NCI-H1436 (cell line): Measurements from ENCODE around the gene FOLH1.
"Not testable (repeated sequence)": the region's sequence is repeated elsewhere in the genome, so short reads cannot be mapped to it uniquely, and the experiment has no call there.

Source experiments
- DNase-seq: peaks from one replicate; lab custom pipeline; 2025; lab: John Stamatoyannopoulos, UW

Gene FOLH1

GRCh38 chr11:49208006-49208721 is at the start of gene FOLH1:
TSS of gene FOLH1 (minus strand) at chr11:49208602. CDS start at chr11:49208409, 193 bp downstream.
- DNase-seq, result no peak

- not testable (repeated sequence) for DNase-seq
These were observed 46.7 kb upstream of the FOLH1 start for GRCh38 chr11:49255148-49255547.

GRCh38 chr11:49251212-49251611 is 42.8 kb upstream of the FOLH1 start:
- not testable (repeated sequence) for DNase-seq

- DNase-seq, result not testable (repeated sequence)
These were observed 42.2 kb upstream of the FOLH1 start for GRCh38 chr11:49250398-49251115.

GRCh38 chr11:49249363-49249762 is 41.0 kb upstream of the FOLH1 start:
- DNase-seq, result not testable (repeated sequence)

- not testable (repeated sequence) for DNase-seq
These were observed 25.3 kb upstream of the FOLH1 start for GRCh38 chr11:49233685-49234084.

GRCh38 chr11:49233019-49233418 is 24.6 kb upstream of the FOLH1 start:
- DNase-seq, result not testable (repeated sequence)

- DNase-seq, result not testable (repeated sequence)
These were observed 23.3 kb upstream of the FOLH1 start for GRCh38 chr11:49231725-49232124.

- DNase-seq, result not testable (repeated sequence)
These were observed 22.1 kb upstream of the FOLH1 start for GRCh38 chr11:49230534-49230933.

- DNase-seq, result not testable (repeated sequence)
These were observed 21.6 kb upstream of the FOLH1 start for GRCh38 chr11:49230001-49230400.

GRCh38 chr11:49229136-49229535 is 20.7 kb upstream of the FOLH1 start:
- DNase-seq, result not testable (repeated sequence)

- not testable (repeated sequence) for DNase-seq
These were observed 16.9 kb upstream of the FOLH1 start for GRCh38 chr11:49225255-49225785.

- DNase-seq, result no peak
These were observed 12.7 kb upstream of the FOLH1 start for GRCh38 chr11:49221112-49221511.

GRCh38 chr11:49213026-49213560 is 4.7 kb upstream of the FOLH1 start:
- DNase-seq, result no peak

GRCh38 chr11:49206999-49207398 is 1.4 kb downstream of the FOLH1 start:
- DNase-seq, result not testable (repeated sequence)

GRCh38 chr11:49202287-49202976 is 6.0 kb downstream of the FOLH1 start:
- DNase-seq, result no peak

- DNase-seq, result not testable (repeated sequence)
These were observed 11.6 kb downstream of the FOLH1 start for GRCh38 chr11:49196775-49197174.

- DNase-seq, result not testable (repeated sequence)
These were observed 12.4 kb downstream of the FOLH1 start for GRCh38 chr11:49196002-49196401.

- DNase-seq, result not testable (repeated sequence)
These were observed 18.1 kb downstream of the FOLH1 start for GRCh38 chr11:49190287-49190686.

GRCh38 chr11:49186225-49186624 is 22.2 kb downstream of the FOLH1 start:
- not testable (repeated sequence) for DNase-seq

GRCh38 chr11:49185597-49185996 is 22.8 kb downstream of the FOLH1 start:
- not testable (repeated sequence) for DNase-seq

GRCh38 chr11:49184756-49185155 is 23.6 kb downstream of the FOLH1 start:
- DNase-seq, result not testable (repeated sequence)
